IMR-90 (cell line): ENCODE results near the gene TNNI2. TPM values are rescaled to one million over a fixed set of nuclear protein-coding genes. Genes with fewer than 3 reads are reported as not detected.

Experiments used
- ATAC-seq: fragments of 200-7000 bp; cut with Tn5 transposase; 2 replicates; pipeline ENCODE4 v1.9.1; 2020; ENCODE audit warnings: low read depth, mild to moderate bottlenecking, moderate library complexity
- BruUV-seq: library from RNA; stranded (reverse); fragments of 400-500 nt; replicated peaks from 2 replicates; lab custom pipeline; 2021; lab: Mats Ljungman, UMichigan
- CTCF ChIA-PET: fragments of 300-600 bp; formaldehyde crosslinking; extraction: SDS; loops from one replicate; lab custom pipeline; 2021; ENCODE audit warnings: antibody characterized with exemption; lab: Yijun Ruan, JAX
- POLR2A ChIA-PET: fragments of 300-600 bp; sonication (Branson Sonifier 250); formaldehyde crosslinking; loops from one replicate; lab custom pipeline; 2022; ENCODE audit warnings: antibody characterized with exemption; ENCODE audit not compliant: unreplicated experiment; lab: Charles Lee
- DNase-seq: peaks from one replicate; pipeline ENCODE4 v3.0.0; 2013
- H2AFZ ChIP-seq: replicated peaks from 2 replicates; pipeline ENCODE3; 2013; ENCODE audit warnings: low read length, mild to moderate bottlenecking; ENCODE audit not compliant: poor library complexity
- H2AK5ac ChIP-seq: 2 replicates; pipeline ENCODE4 v1.6.1; 2013; ENCODE audit warnings: low read depth, low read length, inconsistent platforms
- H2AK9ac ChIP-seq: replicated peaks from 2 replicates; pipeline ENCODE3; 2013; ENCODE audit warnings: mild to moderate bottlenecking, low read depth, low read length, moderate library complexity; ENCODE audit not compliant: poor library complexity
- H2BK120ac ChIP-seq: 2 replicates; pipeline ENCODE4 v1.6.1; 2013; ENCODE audit warnings: low read depth, low read length, inconsistent platforms
- H2BK15ac ChIP-seq: 3 replicates; pipeline ENCODE4 v1.6.1; 2013; ENCODE audit warnings: low read depth, low read length, inconsistent platforms
- H2BK20ac ChIP-seq: 2 replicates; pipeline ENCODE4 v1.6.1; 2013; ENCODE audit warnings: low read depth, mild to moderate bottlenecking, inconsistent platforms, low read length, moderate library complexity
- H2BK5ac ChIP-seq: 2 replicates; pipeline ENCODE4 v1.6.1; 2013; ENCODE audit warnings: mild to moderate bottlenecking, low read depth, low read length, inconsistent platforms; ENCODE audit not compliant: poor library complexity, severe bottlenecking
- H3K14ac ChIP-seq: replicated peaks from 2 replicates; pipeline ENCODE4 v1.6.1; 2013; ENCODE audit warnings: low read depth, low read length, inconsistent platforms
- H3K18ac ChIP-seq: 2 replicates; pipeline ENCODE4 v1.6.1; 2013; ENCODE audit warnings: low read depth, low read length, control low read depth
- H3K23ac ChIP-seq: 2 replicates; pipeline ENCODE4 v1.6.1; 2013; ENCODE audit warnings: low read depth, low read length, inconsistent platforms
- H3K27ac ChIP-seq: 2 replicates; pipeline ENCODE4 v1.5.1; 2013; ENCODE audit warnings: mild to moderate bottlenecking, control low read depth, low read length; ENCODE audit not compliant: insufficient read depth
- H3K27me3 ChIP-seq: 2 replicates; pipeline ENCODE4 v1.6.1; 2013; ENCODE audit warnings: low read length; ENCODE audit not compliant: control insufficient read depth, insufficient read depth
- H3K36me3 ChIP-seq: 2 replicates; pipeline ENCODE4 v1.6.1; 2013; ENCODE audit warnings: low read length, mixed read lengths; ENCODE audit not compliant: control insufficient read depth, insufficient read depth
- H3K4ac ChIP-seq: 2 replicates; pipeline ENCODE4 v1.6.1; 2013; ENCODE audit warnings: low read depth, low read length, inconsistent platforms
- H3K4me1 ChIP-seq: 2 replicates; pipeline ENCODE4 v1.6.1; 2013; ENCODE audit warnings: low read length, mixed read lengths; ENCODE audit not compliant: control insufficient read depth, insufficient read depth
- H3K4me2 ChIP-seq: 2 replicates; pipeline ENCODE4 v1.6.1; 2013; ENCODE audit warnings: low read depth, mild to moderate bottlenecking, control low read depth, low read length, moderate library complexity
- H3K4me3 ChIP-seq: 2 replicates; pipeline ENCODE4 v1.5.1; 2013; ENCODE audit warnings: low read depth, mild to moderate bottlenecking, control low read depth, low read length, moderate library complexity; ENCODE audit not compliant: insufficient read depth
- H3K56ac ChIP-seq: 2 replicates; pipeline ENCODE4 v1.6.1; 2013; ENCODE audit warnings: low read length, inconsistent platforms; ENCODE audit not compliant: insufficient read depth; ENCODE audit errors: extremely low read depth
- H3K79me1 ChIP-seq, 2 experiments: 2 replicates each; pipeline ENCODE4 v1.6.1; 2013; ENCODE audit warnings: low read length in 2 of 2, inconsistent platforms in 1 of 2, low read depth in 1 of 2
- H3K9ac ChIP-seq: 2 replicates; pipeline ENCODE4 v1.6.1; 2013; ENCODE audit warnings: low read depth, low read length, control low read depth
- H3K9me1 ChIP-seq: 2 replicates; pipeline ENCODE4 v1.6.1; 2013; ENCODE audit warnings: low read length, inconsistent platforms; ENCODE audit not compliant: insufficient read depth
- H3K9me3 ChIP-seq: 2 replicates; pipeline ENCODE4 v1.6.1; 2013; ENCODE audit warnings: low read length; ENCODE audit not compliant: control insufficient read depth, insufficient read depth
- H4K20me1 ChIP-seq: 2 replicates; pipeline ENCODE4 v1.6.1; 2013; ENCODE audit warnings: low read length, inconsistent platforms; ENCODE audit not compliant: insufficient read depth
- H4K5ac ChIP-seq: 2 replicates; pipeline ENCODE4 v1.6.1; 2013; ENCODE audit warnings: mild to moderate bottlenecking, low read depth, low read length, control low read depth
- H4K8ac ChIP-seq, 2 experiments: 2 replicates each; pipeline ENCODE4 v1.6.1; 2013; ENCODE audit warnings: low read depth in 2 of 2, low read length in 2 of 2, control low read depth in 1 of 2, inconsistent platforms in 1 of 2
- H4K91ac ChIP-seq: 2 replicates; pipeline ENCODE4 v1.6.1; 2013; ENCODE audit warnings: low read depth, low read length, inconsistent platforms; ENCODE audit not compliant: insufficient read depth
- POLR2A ChIP-seq: IDR thresholded peaks from 2 replicates; pipeline ENCODE4 v1.6.1; 2012; ENCODE audit warnings: mild to moderate bottlenecking, low read depth, low read length
- RAD21 ChIP-seq: IDR thresholded peaks from 2 replicates; pipeline ENCODE4 v1.6.1; 2012; ENCODE audit warnings: low read length, improper control_type of control experiment
- WGBS, 2 experiments: methylation state at CpG; one replicate each; pipeline versions ENCODE4 v1.1.5 to v1.1.7; 2013; ENCODE audit warnings: missing lambda C conversion rate in 2 of 2; ENCODE audit not compliant: insufficient read length in 1 of 2; ENCODE audit errors: extremely low coverage in 2 of 2; 5-methylcytosine and 5-hydroxymethylcytosine counted together
- dilution Hi-C: fragments of 300-500 bp; cut with HindIII; formaldehyde crosslinking; loops from one replicate; pipeline ENCODE4 v1.14.3; 2018; ENCODE audit warnings: low sequenced_read_pairs; ENCODE audit not compliant: unreplicated experiment
- in situ Hi-C: fragments of 300-500 bp; cut with MboI; formaldehyde crosslinking; loops from 3 replicates; pipeline ENCODE4 v1.14.3; 2019; ENCODE audit warnings: low sequenced_read_pairs, inconsistent platforms, mixed read lengths
- intact Hi-C: fragments of 100-400 bp; cut with micrococcal nuclease; formaldehyde crosslinking; loops from 2 replicates; pipeline ENCODE4 v1.10.0; 2022
- polyA plus RNA-seq, 3 experiments: library from polyadenylated mRNA; depleted of rRNA; stranded (reverse); fragments of >200 nt; gene quantifications; 2 replicates each; pipeline ENCODE4 v1.2.3, GENCODE V29; 2012; ENCODE audit warnings: low replicate concordance in 1 of 3
- total RNA-seq: library from RNA; depleted of rRNA; stranded (reverse); fragments of >200 nt; gene quantifications from 2 replicates; pipeline ENCODE4 v1.2.3, GENCODE V29; 2012
- TF ChIP-seq, protein P1 (sequence below): fragments of 150-350 bp; IDR thresholded peaks from 2 replicates; pipeline ENCODE4 v1.6.1; 2016; ENCODE audit warnings: low read depth, mild to moderate bottlenecking, low read length, moderate library complexity, borderline replicate concordance
- TF ChIP-seq, protein P2 (sequence below): conservative IDR thresholded peaks from 2 replicates; pipeline ENCODE4 v1.5.1; 2012; ENCODE audit warnings: mild to moderate bottlenecking, low read depth, low read length, improper control_type of control experiment

Gene TNNI2
- total and polyA plus RNA-seq, 2 of the 4 experiments (the other 2 are of a cell fraction), result not detected

DNA sequence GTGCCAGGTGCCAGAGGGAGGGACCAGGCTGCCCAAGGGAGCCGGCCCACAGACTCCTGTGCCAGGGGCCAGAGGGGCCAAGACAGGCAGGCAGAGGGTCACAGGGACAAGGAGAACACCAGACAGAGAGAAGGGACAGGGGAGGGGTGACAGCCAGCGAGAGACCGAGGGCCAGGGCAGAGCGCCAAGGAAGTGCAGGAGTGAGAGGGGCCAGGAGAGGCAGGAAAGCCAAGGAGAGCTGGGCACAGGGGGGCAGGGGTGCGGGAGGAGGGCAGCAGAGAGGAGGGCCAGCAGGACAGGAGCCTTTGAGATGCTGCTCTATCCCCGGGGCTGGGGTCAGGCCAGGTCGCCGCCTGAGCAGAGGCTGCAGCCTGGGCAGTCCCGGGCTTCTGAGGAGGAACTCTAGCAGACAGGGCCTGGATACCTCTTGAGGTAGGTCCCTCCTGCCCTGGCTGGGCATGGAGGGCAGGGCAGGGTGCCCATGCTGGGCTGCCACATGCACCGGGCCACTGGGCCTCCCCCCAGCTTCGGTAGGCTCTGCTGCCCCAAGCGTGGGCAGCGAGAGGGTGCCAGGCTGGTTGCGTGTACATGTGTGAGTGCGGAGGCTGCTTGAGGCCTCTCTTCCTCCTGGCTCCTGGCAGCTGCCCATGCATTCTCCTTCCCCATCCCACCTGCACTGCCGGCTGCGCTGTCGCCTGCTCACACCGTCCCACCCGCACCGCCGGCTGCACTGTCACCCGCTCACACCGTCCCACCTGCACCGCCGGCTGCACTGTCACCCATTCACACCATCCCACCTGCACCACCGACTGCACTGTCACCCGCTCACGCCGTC lies 26.3 kb downstream of the TNNI2 start:
- Histone ChIP-seq H2BK120ac (0 out of 2 replicates have a peak overlapping the region, but pooled peaks have one; percentile 3), H4K91ac (no peak overlapping the region), H3K9ac (no peak overlapping the region), H3K14ac (no peak overlapping the region), H4K8ac (no peak overlapping the region; a peak in 1 of 4 replicates), H2BK15ac (no peak overlapping the region), H3K79me1 (no peaks in the 10 kb centered on the region), H3K4me3 (no peak overlapping the region), H3K18ac (no peak overlapping the region; the same call in 1 of the 2 replicates), H3K4me2 (no peak overlapping the region), H2BK20ac (no peak overlapping the region), H2AFZ (no peak overlapping the region), H3K27me3 (peaks cover 15% of the 10 kb centered on the region; the same call in 1 of the 2 replicates), H3K4me1 (peaks cover 14% of the 10 kb centered on the region), H2AK5ac (peak overlapping the region; percentile 58; the same call in 1 of the 2 replicates), H2AK9ac (no peak overlapping the region), H3K9me1 (peaks cover 4% of the 10 kb centered on the region), H3K4ac (no peak overlapping the region), H4K20me1 (no peaks in the 10 kb centered on the region), H2BK5ac (no peak overlapping the region), H3K27ac (no peak overlapping the region), H3K23ac (no peak overlapping the region), H3K9me3 (no peaks in the 10 kb centered on the region), H4K5ac (no peak overlapping the region; the same call in 1 of the 2 replicates), H3K56ac (no peak overlapping the region), H3K36me3 (no peaks in the 10 kb centered on the region)
- intact Hi-C loops, result no loop called here
- TF ChIP-seq, protein P1, sequence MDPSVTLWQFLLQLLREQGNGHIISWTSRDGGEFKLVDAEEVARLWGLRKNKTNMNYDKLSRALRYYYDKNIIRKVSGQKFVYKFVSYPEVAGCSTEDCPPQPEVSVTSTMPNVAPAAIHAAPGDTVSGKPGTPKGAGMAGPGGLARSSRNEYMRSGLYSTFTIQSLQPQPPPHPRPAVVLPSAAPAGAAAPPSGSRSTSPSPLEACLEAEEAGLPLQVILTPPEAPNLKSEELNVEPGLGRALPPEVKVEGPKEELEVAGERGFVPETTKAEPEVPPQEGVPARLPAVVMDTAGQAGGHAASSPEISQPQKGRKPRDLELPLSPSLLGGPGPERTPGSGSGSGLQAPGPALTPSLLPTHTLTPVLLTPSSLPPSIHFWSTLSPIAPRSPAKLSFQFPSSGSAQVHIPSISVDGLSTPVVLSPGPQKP, result no peak
- TF ChIP-seq RAD21, result no peak
- TF ChIP-seq, protein P2, sequence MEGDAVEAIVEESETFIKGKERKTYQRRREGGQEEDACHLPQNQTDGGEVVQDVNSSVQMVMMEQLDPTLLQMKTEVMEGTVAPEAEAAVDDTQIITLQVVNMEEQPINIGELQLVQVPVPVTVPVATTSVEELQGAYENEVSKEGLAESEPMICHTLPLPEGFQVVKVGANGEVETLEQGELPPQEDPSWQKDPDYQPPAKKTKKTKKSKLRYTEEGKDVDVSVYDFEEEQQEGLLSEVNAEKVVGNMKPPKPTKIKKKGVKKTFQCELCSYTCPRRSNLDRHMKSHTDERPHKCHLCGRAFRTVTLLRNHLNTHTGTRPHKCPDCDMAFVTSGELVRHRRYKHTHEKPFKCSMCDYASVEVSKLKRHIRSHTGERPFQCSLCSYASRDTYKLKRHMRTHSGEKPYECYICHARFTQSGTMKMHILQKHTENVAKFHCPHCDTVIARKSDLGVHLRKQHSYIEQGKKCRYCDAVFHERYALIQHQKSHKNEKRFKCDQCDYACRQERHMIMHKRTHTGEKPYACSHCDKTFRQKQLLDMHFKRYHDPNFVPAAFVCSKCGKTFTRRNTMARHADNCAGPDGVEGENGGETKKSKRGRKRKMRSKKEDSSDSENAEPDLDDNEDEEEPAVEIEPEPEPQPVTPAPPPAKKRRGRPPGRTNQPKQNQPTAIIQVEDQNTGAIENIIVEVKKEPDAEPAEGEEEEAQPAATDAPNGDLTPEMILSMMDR, result no peak
- TF ChIP-seq POLR2A, result no peak
- DNase-seq (no peak), ATAC-seq (no peak)
- dilution Hi-C loops, result no loop called here
- WGBS, 2 experiments, result 69% methylated on average over 13 of the region's 30 CpGs; no CpG with 5 or more reads in 1 of the 2 experiments
- BruUV-seq, result no TSS peak
- CTCF ChIA-PET, result no interaction called here
- POLR2A ChIA-PET, result no interaction called here
- in situ Hi-C loops, result no loop called here
